Osteocyte (in vitro differentiated cells): Measurements from ENCODE around the gene SATB2. TPM values are rescaled to one million over a fixed set of nuclear protein-coding genes. Genes with fewer than 3 reads are reported as not detected.

Source experiments
- DNase-seq: peaks from one replicate; pipeline ENCODE4 v3.0.0; 2021; ENCODE audit warnings: mixed read lengths; ENCODE audit not compliant: unreplicated experiment; ENCODE audit errors: extremely low spot score
- H3K27ac Mint-ChIP-seq: one replicate; pipeline ENCODE4 v1.8.0; 2021; ENCODE audit warnings: mild to moderate bottlenecking, mixed read lengths; ENCODE audit not compliant: unreplicated experiment
- H3K27me3 Mint-ChIP-seq: one replicate; pipeline ENCODE4 v1.8.0; 2021; ENCODE audit warnings: mixed read lengths; ENCODE audit not compliant: unreplicated experiment
- H3K36me3 Mint-ChIP-seq: one replicate; pipeline ENCODE4 v1.8.0; 2021; ENCODE audit warnings: mixed read lengths; ENCODE audit not compliant: unreplicated experiment
- H3K4me1 Mint-ChIP-seq: one replicate; pipeline ENCODE4 v1.8.0; 2021; ENCODE audit warnings: mixed read lengths; ENCODE audit not compliant: unreplicated experiment
- H3K4me3 Mint-ChIP-seq: one replicate; pipeline ENCODE4 v1.8.0; 2021; ENCODE audit warnings: mild to moderate bottlenecking, moderate library complexity, mixed read lengths; ENCODE audit not compliant: unreplicated experiment
- H3K9me3 Mint-ChIP-seq: one replicate; pipeline ENCODE4 v1.8.0; 2021; ENCODE audit warnings: mixed read lengths; ENCODE audit not compliant: unreplicated experiment
- CTCF ChIP-seq: fragments of 200-600 bp; sonication (generic); IDR thresholded peaks from 2 replicates; pipeline ENCODE4 v1.5.0; 2021; ENCODE audit warnings: antibody characterized with exemption, mild to moderate bottlenecking, moderate library complexity
- total RNA-seq: library from RNA; stranded (reverse); gene quantifications from 2 replicates; pipeline ENCODE4 v1.2.1, GENCODE V29; 2021

Gene SATB2
- total RNA-seq, 1 donor from 2014 or later: 11.6 TPM

GRCh38 chr2:199490049-199490448, 32.3 kb upstream of the SATB2 start:
- H3K9me3 Mint-ChIP-seq: no peaks in the 10 kb centered on the region

GRCh38 chr2:199488772-199489400, 31.1 kb upstream of the SATB2 start:
- peak; percentile 81 for TF ChIP-seq CTCF
- no peak for DNase-seq
- H3K9me3 Mint-ChIP-seq: no peaks in the 10 kb centered on the region
- peaks cover 40% of the 10 kb centered on the region for H3K27me3 Mint-ChIP-seq
- H3K36me3 Mint-ChIP-seq: no peaks in the 10 kb centered on the region
- no peak overlapping the region for H3K4me3 Mint-ChIP-seq
- no peaks in the 10 kb centered on the region for H3K4me1 Mint-ChIP-seq
- H3K27ac Mint-ChIP-seq: no peak overlapping the region

More at GRCh38 chr2:199490049-199490448, 32.3 kb upstream of the SATB2 start:
- no peaks in the 10 kb centered on the region for H3K36me3 Mint-ChIP-seq
- no peaks in the 10 kb centered on the region for H3K4me1 Mint-ChIP-seq
- H3K27ac Mint-ChIP-seq: no peak overlapping the region
- H3K27me3 Mint-ChIP-seq: peaks cover 36% of the 10 kb centered on the region
- DNase-seq: no peak
- H3K4me3 Mint-ChIP-seq: no peak overlapping the region
- TF ChIP-seq CTCF: no peak

DNA sequence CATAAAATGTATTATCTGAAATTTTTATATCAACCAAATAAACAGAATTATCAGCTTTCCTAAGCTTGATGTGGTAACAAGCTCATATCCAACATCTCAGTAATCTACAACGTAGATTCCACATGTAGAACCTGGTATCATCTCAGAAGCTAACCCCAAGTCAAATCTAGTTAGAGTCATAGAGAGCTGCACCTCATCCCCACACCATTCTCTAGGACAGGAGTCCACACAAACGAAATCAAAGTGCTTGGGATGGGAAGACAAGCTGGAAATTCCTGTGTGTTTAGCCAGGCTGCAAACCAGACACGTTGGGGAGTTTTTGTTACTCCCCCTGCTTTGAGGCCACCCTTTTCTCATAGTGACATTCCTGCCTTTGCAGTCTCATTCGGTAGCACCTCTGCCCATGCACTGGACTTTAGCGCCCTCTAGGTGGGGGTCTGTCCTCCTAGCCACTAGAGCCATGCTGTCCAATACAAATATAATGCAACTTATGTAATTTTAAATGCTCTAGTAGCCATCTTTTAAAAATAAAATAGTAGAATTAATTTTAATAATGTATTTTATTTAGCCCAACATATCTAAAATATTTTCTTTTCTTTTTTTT, 28.1 kb upstream of the SATB2 start:
- H3K4me3 Mint-ChIP-seq: no peak overlapping the region
- no peaks in the 10 kb centered on the region for H3K9me3 Mint-ChIP-seq
- no peaks in the 10 kb centered on the region for H3K4me1 Mint-ChIP-seq
- TF ChIP-seq CTCF: peak; percentile 81
- peaks cover 42% of the 10 kb centered on the region for H3K27me3 Mint-ChIP-seq
- DNase-seq: peak; percentile 86
- no peak overlapping the region for H3K27ac Mint-ChIP-seq
- no peaks in the 10 kb centered on the region for H3K36me3 Mint-ChIP-seq

GRCh38 chr2:199484927-199485326, 27.2 kb upstream of the SATB2 start:
- Mint-ChIP-seq H3K27ac (no peak overlapping the region), H3K4me1 (no peaks in the 10 kb centered on the region), H3K9me3 (no peaks in the 10 kb centered on the region), H3K4me3 (no peak overlapping the region), H3K27me3 (peaks cover 46% of the 10 kb centered on the region), H3K36me3 (no peaks in the 10 kb centered on the region)
- TF ChIP-seq CTCF: peak; percentile 20
- DNase-seq: no peak

DNA sequence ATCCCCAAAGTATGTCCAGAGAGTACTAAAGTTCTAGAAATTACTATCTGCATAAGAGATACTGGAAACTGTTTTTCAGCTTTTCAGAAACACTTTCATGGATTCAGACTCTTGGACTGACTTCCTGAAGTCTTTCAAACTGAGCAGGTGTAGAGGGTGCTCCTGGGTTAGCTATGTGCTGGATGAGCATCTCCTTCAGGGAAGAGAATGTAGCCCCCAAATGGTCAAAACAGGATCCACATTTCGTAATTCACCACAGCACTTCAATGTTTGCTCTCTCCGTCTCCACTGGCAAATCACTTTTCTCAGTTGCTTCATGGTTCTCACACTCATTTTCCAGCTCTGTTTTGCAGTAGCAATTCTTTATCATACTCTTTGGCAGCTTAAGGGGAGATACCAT, 23.2 kb upstream of the SATB2 start:
- Mint-ChIP-seq H3K27ac (no peak overlapping the region), H3K27me3 (peaks cover 64% of the 10 kb centered on the region), H3K4me1 (no peaks in the 10 kb centered on the region), H3K36me3 (no peaks in the 10 kb centered on the region), H3K4me3 (no peak overlapping the region), H3K9me3 (no peaks in the 10 kb centered on the region)
- no peak for DNase-seq
- TF ChIP-seq CTCF: no peak
